Suppressor macrophage treated with lipopolysaccharide for 1 hour (primary cell): ENCODE measurements around the gene HOXC4.
"Not testable (repeated sequence)": the region's sequence is repeated elsewhere in the genome, so short reads cannot be mapped to it uniquely, and the experiment has no call there.

ENCODE experiments used
- DNase-seq, 3 donors: peaks; one replicate each; pipeline ENCODE4 v3.0.0-alpha.2; 2020 to 2022

HOXC4 gene

GRCh38 chr12:54095928-54096327, 42.3 kb downstream of the HOXC4 start:
- not testable (repeated sequence) for DNase-seq

GRCh38 chr12:54098644-54099043, 45.0 kb downstream of the HOXC4 start:
- not testable (repeated sequence) for DNase-seq

- DNase-seq: not testable (repeated sequence)
Measured at GRCh38 chr12:54100588-54100987, 47.0 kb downstream of the HOXC4 start.

- not testable (repeated sequence) for DNase-seq
Measured at GRCh38 chr12:54102223-54102622, 48.6 kb downstream of the HOXC4 start.

- DNase-seq: not testable (repeated sequence)
Measured at GRCh38 chr12:54103827-54104226, 50.2 kb downstream of the HOXC4 start.
